Suppressor macrophage treated with lipopolysaccharide for 4 hours (primary cell): Measurements from ENCODE around the gene METTL16.
A peak's percentile ranks its signal among the peaks of the same experiment; 100 is the strongest.

Experiments
- DNase-seq: peaks from one replicate; pipeline ENCODE4 v3.0.0-alpha.2; 2020

The METTL16 gene

GRCh38 chr17:2393954-2394749, 117.5 kb downstream of the METTL16 start:
- no peak for DNase-seq

- peak; percentile 94 for DNase-seq
Observed at GRCh38 chr17:2393174-2393953, 118.3 kb downstream of the METTL16 start.

GRCh38 chr17:2392252-2393173, 119.2 kb downstream of the METTL16 start:
- DNase-seq: peak; percentile 99

- DNase-seq: no peak
Observed at GRCh38 chr17:2391597-2392251, 120.0 kb downstream of the METTL16 start.

GRCh38 chr17:2390199-2390836, 121.4 kb downstream of the METTL16 start:
- DNase-seq: no peak

GRCh38 chr17:2388683-2389055, 123.0 kb downstream of the METTL16 start:
- DNase-seq: no peak

GRCh38 chr17:2388020-2388682, 123.5 kb downstream of the METTL16 start:
- no peak for DNase-seq

GRCh38 chr17:2387086-2388019, 124.3 kb downstream of the METTL16 start:
- no peak for DNase-seq

- DNase-seq: no peak
Observed at GRCh38 chr17:2386400-2387085, 125.1 kb downstream of the METTL16 start.

GRCh38 chr17:2385240-2386210, 126.2 kb downstream of the METTL16 start:
- DNase-seq: no peak

- no peak for DNase-seq
Observed at GRCh38 chr17:2384439-2385127, 127.1 kb downstream of the METTL16 start.

GRCh38 chr17:2383628-2384167, 128.0 kb downstream of the METTL16 start:
- DNase-seq: no peak

GRCh38 chr17:2380950-2381649, 130.6 kb downstream of the METTL16 start:
- DNase-seq: no peak

GRCh38 chr17:2380226-2380922, 131.3 kb downstream of the METTL16 start:
- no peak for DNase-seq

- no peak for DNase-seq
Observed at GRCh38 chr17:2379489-2380225, 132.0 kb downstream of the METTL16 start.
